Neural progenitor cell (in vitro differentiated cells): ENCODE data around the gene DIMT1.

Experiments used
- CTCF ChIP-seq: fragments of 200-600 bp; sonication (generic); IDR thresholded peaks from 2 replicates; pipeline ENCODE4 v1.5.1; 2017; ENCODE audit warnings: antibody characterized with exemption, mild to moderate bottlenecking
- EZH2 ChIP-seq: fragments of 200-600 bp; sonication (generic); IDR thresholded peaks from 2 replicates; pipeline ENCODE4 v1.6.1; 2017; ENCODE audit warnings: antibody characterized with exemption, mild to moderate bottlenecking, moderate library complexity

- TF ChIP-seq EZH2 (no peak), CTCF (no peak)
Measured at GRCh38 chr5:62386824-62387223, 16.9 kb downstream of the DIMT1 start.
